Measurements from ENCODE around the gene MAP2K6.

GRCh38 chr17:69492410-69493071 is 78.0 kb downstream of the MAP2K6 start:
- no peak for TF ChIP-seq CTCF (IDR thresholded peaks at IDR 0.05; ENCODE audit: insufficient read depth, low read depth, low read length)
- TF ChIP-seq EZH2 (IDR thresholded peaks at IDR 0.05; ENCODE audit: insufficient read depth, low read length), result no peak

Measured in astrocyte (in vitro differentiated cells and primary cell).